ENCODE measurements around the gene CHST7.

Gene CHST7

DNA sequence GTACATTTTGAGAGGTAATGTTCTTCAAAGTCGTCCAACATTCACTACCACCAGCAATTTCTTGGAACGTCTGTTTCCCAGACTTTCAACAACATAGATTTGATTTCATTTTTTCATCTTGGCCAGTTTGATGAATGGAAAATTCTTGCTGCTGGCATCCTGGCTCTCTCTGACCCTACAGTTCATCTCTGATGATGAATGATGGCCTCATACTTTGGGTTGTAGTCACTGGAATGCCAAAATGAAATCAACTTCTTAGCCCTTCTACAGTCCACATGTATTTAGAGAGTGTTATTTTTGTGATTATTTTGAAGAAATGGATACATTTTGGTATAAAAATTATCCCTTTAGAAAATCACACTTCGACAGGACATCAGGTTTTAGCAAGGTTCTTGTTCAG is 8.8 kb downstream of the CHST7 start:
- no peak overlapping the region for H3K27ac Mint-ChIP-seq
- peaks cover 8% of the 10 kb centered on the region for H3K36me3 Mint-ChIP-seq (ENCODE audit: low read depth)
- no peaks in the 10 kb centered on the region for H3K9me3 Mint-ChIP-seq
- H3K27me3 Mint-ChIP-seq (ENCODE audit: low read depth) = no peaks in the 10 kb centered on the region
- H3K4me3 Mint-ChIP-seq = no peak overlapping the region
- peaks cover 16% of the 10 kb centered on the region for H3K4me1 Mint-ChIP-seq (ENCODE audit: low read depth)

DNA sequence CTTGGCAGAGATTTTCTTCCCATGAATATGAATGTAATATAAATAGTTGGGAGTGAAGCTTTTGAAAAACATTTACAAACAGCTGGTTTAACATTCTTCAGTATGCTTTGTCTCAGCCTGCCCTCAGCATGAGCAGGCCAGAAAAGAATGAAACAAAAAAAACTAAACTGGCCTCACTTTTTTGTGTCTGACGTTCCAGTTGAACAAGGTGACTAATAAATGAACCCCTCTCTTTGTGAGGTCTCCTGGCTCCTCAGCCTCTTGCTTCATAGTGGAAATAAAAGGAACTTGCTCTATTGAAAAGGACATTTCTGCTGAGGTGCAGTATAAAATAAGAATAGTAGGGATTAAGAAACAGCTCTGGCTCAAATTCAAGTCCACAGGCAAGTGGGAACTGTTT is 9.4 kb downstream of the CHST7 start:
- Mint-ChIP-seq H3K4me1 (ENCODE audit: low read depth) (peaks cover 17% of the 10 kb centered on the region), H3K4me3 (no peak overlapping the region), H3K36me3 (ENCODE audit: low read depth) (peaks cover 4% of the 10 kb centered on the region), H3K9me3 (no peaks in the 10 kb centered on the region), H3K27ac (no peak overlapping the region), H3K27me3 (ENCODE audit: low read depth) (no peaks in the 10 kb centered on the region)

DNA sequence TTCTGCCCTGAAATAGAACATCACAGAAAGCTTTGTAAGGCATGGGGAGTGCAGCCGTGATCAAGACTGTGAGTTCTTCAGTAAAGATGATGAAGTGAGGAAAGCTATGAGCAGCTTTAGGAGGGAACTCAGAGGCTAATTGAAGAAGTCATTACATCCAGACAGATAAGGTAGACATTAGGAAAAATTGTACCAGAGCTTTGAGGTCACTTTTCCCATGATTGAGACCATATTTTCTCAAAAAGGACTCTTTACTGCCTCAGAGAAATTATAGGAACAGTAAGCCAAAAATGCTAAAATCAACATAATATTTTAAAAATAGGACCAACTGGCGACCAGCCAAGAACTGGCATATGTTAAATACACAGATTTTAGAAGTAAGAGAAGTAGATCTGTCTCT is 11.2 kb downstream of the CHST7 start:
- no peaks in the 10 kb centered on the region for H3K36me3 Mint-ChIP-seq (ENCODE audit: low read depth)
- peaks cover 19% of the 10 kb centered on the region for H3K4me1 Mint-ChIP-seq (ENCODE audit: low read depth)
- no peaks in the 10 kb centered on the region for H3K27me3 Mint-ChIP-seq (ENCODE audit: low read depth)
- no peaks in the 10 kb centered on the region for H3K9me3 Mint-ChIP-seq
- no peak overlapping the region for H3K4me3 Mint-ChIP-seq
- no peak overlapping the region for H3K27ac Mint-ChIP-seq

DNA sequence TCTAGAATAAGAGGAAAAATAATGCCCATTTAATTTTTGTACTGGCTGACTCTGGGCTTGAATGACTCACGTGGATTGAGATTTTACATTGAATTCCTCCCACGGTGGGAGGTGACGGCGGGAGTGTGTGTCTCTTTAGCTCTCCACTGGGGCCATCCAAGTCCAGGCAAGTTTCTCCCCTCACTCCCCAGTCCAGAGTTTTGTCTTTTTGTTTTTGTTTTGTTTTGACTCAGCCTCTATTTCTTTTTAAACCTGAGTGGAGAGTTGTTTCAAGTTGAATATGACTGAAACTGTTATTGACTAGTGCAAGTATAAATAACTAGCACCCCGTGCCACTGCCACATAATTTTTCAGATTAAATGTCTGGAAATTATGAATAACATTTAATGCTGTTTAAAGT is 13.6 kb downstream of the CHST7 start:
- Mint-ChIP-seq H3K4me1 (ENCODE audit: low read depth) (peaks cover 19% of the 10 kb centered on the region), H3K36me3 (ENCODE audit: low read depth) (peaks cover 5% of the 10 kb centered on the region), H3K27ac (peak overlapping the region; percentile 80), H3K4me3 (peak overlapping the region; percentile 57), H3K9me3 (no peaks in the 10 kb centered on the region), H3K27me3 (ENCODE audit: low read depth) (no peaks in the 10 kb centered on the region)

DNA sequence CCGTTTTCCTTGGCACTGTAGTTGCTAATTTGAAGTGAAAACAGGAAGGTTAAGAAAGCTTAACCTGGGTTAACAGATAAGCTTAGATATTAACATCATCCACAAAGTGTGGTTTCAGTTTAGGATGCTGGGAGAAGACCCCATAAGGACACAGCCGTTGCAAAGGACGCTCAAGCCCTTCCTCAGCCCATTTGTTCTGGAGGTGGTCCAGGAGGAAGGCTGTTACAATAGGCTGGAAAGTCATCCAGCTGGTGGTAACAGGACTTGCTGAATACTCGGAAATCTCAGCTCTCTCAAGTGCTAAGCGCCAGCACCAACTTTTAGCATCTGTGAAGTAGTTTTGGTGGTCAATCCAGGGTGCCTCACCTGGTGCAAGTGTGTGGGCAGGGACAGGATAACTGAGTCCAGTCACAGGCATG is 14.2 kb downstream of the CHST7 start:
- Mint-ChIP-seq H3K27ac (peak overlapping the region; percentile 75), H3K4me3 (peak overlapping the region; percentile 70), H3K27me3 (ENCODE audit: low read depth) (no peaks in the 10 kb centered on the region), H3K9me3 (no peaks in the 10 kb centered on the region), H3K36me3 (ENCODE audit: low read depth) (peaks cover 6% of the 10 kb centered on the region), H3K4me1 (ENCODE audit: low read depth) (peaks cover 19% of the 10 kb centered on the region)

DNA sequence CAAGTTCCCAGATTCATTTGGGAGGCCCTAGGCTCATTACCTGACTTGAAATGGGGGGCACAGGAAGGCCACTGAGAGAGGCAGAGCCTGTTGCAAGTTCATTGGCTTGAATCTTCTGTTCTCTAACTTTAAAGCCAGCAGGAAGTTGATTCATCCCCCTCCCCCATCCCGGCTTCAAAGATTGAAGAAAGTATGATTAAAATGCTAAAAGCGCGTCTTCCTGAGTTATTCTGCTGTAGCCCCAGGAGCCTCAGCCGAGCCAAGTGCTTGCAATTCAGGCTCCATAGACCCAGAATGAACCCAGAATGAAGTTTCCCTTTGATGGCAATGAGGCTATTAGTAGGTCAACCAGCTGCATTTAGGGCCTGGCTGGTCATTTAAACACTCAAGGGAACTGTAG is 14.7 kb downstream of the CHST7 start:
- Mint-ChIP-seq H3K36me3 (ENCODE audit: low read depth) (peaks cover 6% of the 10 kb centered on the region), H3K4me3 (peak overlapping the region; percentile 70), H3K27me3 (ENCODE audit: low read depth) (no peaks in the 10 kb centered on the region), H3K9me3 (no peaks in the 10 kb centered on the region), H3K27ac (peak overlapping the region; percentile 75), H3K4me1 (ENCODE audit: low read depth) (peaks cover 19% of the 10 kb centered on the region)

DNA sequence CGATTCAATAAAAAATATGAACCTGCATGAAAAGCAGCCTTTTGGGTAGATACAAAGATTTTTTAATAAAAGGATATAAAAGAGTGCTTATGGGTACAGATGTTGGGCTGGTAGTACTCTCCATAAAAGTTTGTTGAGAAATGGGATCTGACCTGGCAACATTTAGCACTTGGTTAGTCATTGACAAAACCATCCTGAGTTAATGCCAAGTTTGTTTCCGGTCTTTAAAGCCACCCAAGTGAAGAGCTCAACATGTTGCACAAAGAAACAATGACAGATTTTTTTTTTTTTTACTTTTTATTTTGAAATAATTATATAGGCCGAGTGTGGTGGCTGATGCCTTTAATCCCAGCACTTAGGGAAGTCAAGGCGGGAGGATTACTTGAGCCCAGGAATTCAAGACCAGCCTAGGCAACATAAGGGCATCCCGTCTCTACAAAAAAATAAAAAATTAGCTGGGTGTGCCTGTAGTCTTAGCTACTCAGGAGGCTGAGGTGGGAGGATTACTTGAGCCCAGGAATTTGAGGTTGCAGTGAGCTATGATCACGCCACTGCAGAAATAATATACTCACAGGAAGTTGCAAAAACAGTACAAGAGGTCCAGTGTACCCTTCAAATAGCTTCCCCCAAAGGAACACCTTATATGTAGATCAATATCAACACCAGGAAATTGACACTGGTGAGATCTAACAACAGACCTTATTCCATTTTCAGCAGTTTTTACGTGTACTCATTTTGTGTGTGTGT is 16.6 kb downstream of the CHST7 start:
- peaks cover 17% of the 10 kb centered on the region for H3K4me1 Mint-ChIP-seq (ENCODE audit: low read depth)
- H3K9me3 Mint-ChIP-seq = no peaks in the 10 kb centered on the region
- H3K27ac Mint-ChIP-seq = no peak overlapping the region

DNA sequence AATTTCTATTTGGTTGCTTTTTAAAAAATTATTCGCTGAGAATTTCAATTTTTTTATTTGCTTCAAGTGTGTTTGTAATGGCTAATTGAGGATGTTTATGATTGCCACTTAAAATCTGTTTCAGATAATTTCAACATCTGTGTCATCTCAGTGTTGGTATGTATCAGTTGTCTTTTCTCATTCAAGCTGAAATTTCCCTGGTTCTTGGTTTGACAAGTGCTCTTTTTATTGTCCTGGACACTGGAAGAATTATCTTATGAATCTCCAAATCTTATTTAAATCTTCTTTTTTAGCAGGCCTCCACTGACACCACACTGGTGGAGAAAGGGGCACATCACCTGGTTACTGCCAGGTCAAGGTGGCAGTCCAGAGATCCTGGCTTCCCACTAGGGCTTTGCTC is 21.5 kb downstream of the CHST7 start:
- no peaks in the 10 kb centered on the region for H3K9me3 Mint-ChIP-seq
- H3K27ac Mint-ChIP-seq = no peak overlapping the region
- H3K27me3 Mint-ChIP-seq (ENCODE audit: low read depth) = no peaks in the 10 kb centered on the region
- no peak overlapping the region for H3K4me3 Mint-ChIP-seq
- peaks cover 3% of the 10 kb centered on the region for H3K4me1 Mint-ChIP-seq (ENCODE audit: low read depth)
- peaks cover 14% of the 10 kb centered on the region for H3K36me3 Mint-ChIP-seq (ENCODE audit: low read depth)

More for the DNA sequence above, 16.6 kb downstream of the CHST7 start:
- Mint-ChIP-seq H3K36me3 (ENCODE audit: low read depth) (peaks cover 9% of the 10 kb centered on the region), H3K4me3 (no peak overlapping the region), H3K27me3 (ENCODE audit: low read depth) (no peaks in the 10 kb centered on the region)

DNA sequence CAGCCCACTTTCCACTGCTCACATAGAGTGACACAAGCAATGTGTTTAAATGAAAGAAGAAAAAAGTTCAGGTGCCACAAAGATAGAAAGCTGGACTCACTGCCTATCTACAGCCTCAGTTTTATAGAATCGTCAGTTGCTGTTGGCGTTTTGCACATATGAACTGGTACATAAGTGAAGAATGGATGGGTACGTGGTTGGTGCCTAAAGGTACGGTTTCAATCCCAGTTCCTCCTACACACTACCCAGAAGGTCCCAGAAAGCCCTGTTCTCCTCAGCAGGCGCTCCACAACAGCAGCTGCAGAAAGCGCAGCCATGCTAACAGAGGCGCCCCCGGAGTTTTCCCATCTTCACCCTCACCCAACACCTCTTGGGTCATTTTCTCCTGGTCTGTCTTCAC is 23.6 kb downstream of the CHST7 start:
- peaks cover 10% of the 10 kb centered on the region for H3K36me3 Mint-ChIP-seq (ENCODE audit: low read depth)
- no peaks in the 10 kb centered on the region for H3K27me3 Mint-ChIP-seq (ENCODE audit: low read depth)
- no peak overlapping the region for H3K4me3 Mint-ChIP-seq
- no peaks in the 10 kb centered on the region for H3K9me3 Mint-ChIP-seq
- H3K4me1 Mint-ChIP-seq (ENCODE audit: low read depth) = peaks cover 4% of the 10 kb centered on the region
- H3K27ac Mint-ChIP-seq = no peak overlapping the region

DNA sequence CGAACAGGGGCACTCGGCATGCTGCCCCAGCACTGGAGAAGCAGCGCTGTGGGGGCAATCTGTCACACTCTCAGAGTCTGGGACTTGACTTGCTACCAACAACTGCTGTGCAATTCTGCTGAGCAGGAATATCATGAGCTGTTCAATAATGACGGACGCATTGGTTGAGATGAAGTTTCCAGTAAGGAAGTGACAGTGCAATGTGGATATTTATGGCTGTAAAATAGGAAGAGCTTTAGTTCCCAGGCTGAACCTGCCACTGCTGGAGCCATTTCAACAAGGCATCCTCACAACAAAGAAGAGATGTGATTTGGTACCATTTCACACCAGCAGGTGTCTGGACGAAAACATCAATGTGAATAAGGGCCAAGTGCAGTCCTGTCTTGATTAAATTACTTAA is 24.2 kb downstream of the CHST7 start:
- H3K4me1 Mint-ChIP-seq (ENCODE audit: low read depth) = peaks cover 4% of the 10 kb centered on the region
- H3K4me3 Mint-ChIP-seq = no peak overlapping the region
- peaks cover 11% of the 10 kb centered on the region for H3K36me3 Mint-ChIP-seq (ENCODE audit: low read depth)
- H3K27ac Mint-ChIP-seq = no peak overlapping the region
- H3K9me3 Mint-ChIP-seq = no peaks in the 10 kb centered on the region
- H3K27me3 Mint-ChIP-seq (ENCODE audit: low read depth) = no peaks in the 10 kb centered on the region

DNA sequence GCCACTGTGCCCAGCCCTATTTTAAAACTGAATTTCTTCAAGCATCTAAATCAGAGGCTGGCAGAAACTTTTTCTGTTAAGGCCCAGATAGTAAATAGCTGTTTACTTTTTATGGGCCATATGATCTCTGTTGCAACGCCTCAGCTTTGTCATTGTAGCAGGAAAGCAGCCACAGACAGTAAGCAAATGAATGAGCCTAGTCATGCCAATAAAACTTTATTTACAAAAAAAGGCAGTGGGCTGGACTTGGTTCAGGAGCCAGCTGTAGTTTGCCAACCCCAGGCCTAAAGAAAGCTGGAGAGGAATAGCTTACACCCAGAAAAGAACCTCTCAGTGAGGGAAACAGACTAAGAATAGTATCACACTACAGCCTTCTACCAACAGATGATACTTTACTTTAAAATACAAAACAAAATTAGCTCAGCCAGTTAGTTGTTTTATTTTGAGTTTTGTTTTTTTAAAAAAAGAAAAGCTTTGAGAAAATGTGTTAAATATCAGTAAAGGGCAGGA is 25.5 kb downstream of the CHST7 start:
- H3K4me1 Mint-ChIP-seq (ENCODE audit: low read depth) = peaks cover 9% of the 10 kb centered on the region
- no peaks in the 10 kb centered on the region for H3K9me3 Mint-ChIP-seq
- H3K4me3 Mint-ChIP-seq = no peak overlapping the region
- H3K27me3 Mint-ChIP-seq (ENCODE audit: low read depth) = no peaks in the 10 kb centered on the region
- peaks cover 10% of the 10 kb centered on the region for H3K36me3 Mint-ChIP-seq (ENCODE audit: low read depth)
- H3K27ac Mint-ChIP-seq = no peak overlapping the region

DNA sequence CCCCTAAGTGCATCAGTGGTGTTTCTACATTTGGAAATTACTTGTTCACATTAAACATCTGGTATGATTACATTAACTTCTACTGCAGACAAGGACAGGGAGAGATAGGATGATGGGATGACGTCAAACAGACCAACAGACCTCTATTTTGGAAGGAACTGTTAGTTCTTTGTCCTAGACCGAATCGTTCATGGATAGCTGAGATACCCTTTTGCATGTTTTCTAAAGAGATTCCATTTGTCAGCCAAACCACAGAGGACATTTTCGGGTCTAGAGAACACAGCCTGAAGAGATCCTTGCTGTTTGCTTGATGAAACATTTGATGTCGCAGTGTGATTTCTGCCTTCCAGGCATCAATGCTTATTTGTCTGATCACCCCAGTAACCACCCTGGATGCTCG is 27.7 kb downstream of the CHST7 start:
- Mint-ChIP-seq H3K4me1 (ENCODE audit: low read depth) (peaks cover 10% of the 10 kb centered on the region), H3K27me3 (ENCODE audit: low read depth) (no peaks in the 10 kb centered on the region), H3K27ac (no peak overlapping the region)

DNA sequence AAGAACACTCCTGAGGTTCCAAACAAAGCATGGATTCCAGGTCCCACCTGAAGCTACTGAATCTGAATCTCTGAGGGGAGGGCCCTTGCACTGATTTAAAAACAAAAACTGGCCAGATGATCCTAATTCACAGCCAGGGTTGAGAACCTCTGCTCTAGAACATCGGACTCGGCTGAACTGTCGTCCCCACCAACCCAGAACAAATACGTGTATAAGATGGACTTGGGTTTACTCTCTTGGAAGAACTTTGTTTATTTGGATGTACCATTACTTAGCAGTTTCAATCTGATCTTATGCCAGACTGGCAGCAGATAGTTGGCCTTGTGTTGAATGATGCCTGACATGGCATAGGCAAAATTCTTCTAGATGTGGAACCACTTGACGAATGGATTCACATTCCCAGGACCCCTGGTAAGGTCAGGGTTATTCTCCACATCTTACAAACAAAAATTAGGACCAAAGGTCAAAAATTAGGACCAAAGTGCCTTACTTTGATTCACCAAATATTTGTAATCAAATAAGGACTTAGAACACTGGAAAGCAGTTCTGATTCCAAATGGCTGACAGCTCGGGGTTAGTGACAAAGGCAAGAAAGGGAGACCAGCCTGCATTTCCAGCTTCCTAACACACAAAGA is 29.0 kb downstream of the CHST7 start:
- Mint-ChIP-seq H3K27me3 (ENCODE audit: low read depth) (no peaks in the 10 kb centered on the region), H3K4me1 (ENCODE audit: low read depth) (peaks cover 10% of the 10 kb centered on the region), H3K36me3 (ENCODE audit: low read depth) (peaks cover 15% of the 10 kb centered on the region), H3K4me3 (no peak overlapping the region), H3K9me3 (no peaks in the 10 kb centered on the region), H3K27ac (no peak overlapping the region)

More for the DNA sequence above, 27.7 kb downstream of the CHST7 start:
- Mint-ChIP-seq H3K9me3 (no peaks in the 10 kb centered on the region), H3K36me3 (ENCODE audit: low read depth) (peaks cover 10% of the 10 kb centered on the region), H3K4me3 (no peak overlapping the region)

DNA sequence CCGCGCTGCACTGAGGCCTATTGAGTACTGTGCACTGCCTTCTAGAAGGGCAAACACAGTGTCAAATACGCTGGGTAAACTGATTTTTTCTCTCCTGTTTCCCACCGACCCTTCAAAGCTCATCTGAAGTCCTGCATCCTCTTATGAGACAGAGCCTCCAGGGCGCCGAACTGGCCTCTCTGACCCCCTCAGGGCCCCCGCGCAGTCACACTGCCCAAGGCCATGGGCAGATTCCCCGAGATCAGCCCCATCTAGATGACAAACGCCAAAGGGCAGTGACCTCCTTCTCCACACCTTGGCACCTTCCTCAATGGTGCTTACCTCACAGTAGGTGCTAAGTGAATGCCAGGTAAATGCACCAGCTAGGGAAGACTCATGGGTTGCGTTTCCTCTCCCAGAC is 34.4 kb downstream of the CHST7 start:
- Mint-ChIP-seq H3K27ac (peak overlapping the region; percentile 15), H3K9me3 (no peaks in the 10 kb centered on the region), H3K4me1 (ENCODE audit: low read depth) (peaks cover 39% of the 10 kb centered on the region), H3K36me3 (ENCODE audit: low read depth) (peaks cover 11% of the 10 kb centered on the region), H3K27me3 (ENCODE audit: low read depth) (no peaks in the 10 kb centered on the region), H3K4me3 (no peak overlapping the region)

DNA sequence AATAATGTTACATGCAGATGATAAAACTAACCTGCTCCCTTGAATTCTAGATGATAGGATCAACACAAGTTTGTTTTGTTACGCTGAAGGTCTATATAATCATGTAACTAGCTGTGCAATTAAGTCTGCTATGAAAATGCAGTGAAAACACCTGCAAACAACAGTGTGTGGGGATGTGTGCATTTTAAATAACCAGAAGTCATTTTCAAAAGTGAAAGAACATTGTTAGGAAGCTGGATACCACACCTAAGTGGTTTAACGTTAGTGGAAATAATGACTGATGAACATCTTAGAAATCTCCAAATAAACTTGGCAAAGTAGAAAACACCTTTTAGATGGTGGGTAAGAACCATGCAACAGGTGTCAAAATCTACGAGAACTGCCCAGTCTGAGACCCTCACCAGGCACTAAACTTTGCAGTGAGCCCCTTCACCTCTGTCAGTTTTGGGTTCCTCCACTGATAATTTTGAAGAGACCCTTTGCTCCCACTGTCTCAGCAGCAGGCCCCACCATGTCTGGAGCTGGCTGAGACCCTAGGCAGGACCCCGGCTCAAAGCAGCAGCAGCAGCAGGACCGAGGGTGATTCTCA is 36.6 kb downstream of the CHST7 start:
- Mint-ChIP-seq H3K27me3 (ENCODE audit: low read depth) (no peaks in the 10 kb centered on the region), H3K4me3 (peak overlapping the region; percentile 34), H3K9me3 (no peaks in the 10 kb centered on the region), H3K36me3 (ENCODE audit: low read depth) (peaks cover 21% of the 10 kb centered on the region), H3K27ac (peak overlapping the region; percentile 82), H3K4me1 (ENCODE audit: low read depth) (peaks cover 43% of the 10 kb centered on the region)
